Neural progenitor cell (in vitro differentiated cells): ENCODE measurements around the gene FBXW4. TPM values are rescaled to one million over a fixed set of nuclear protein-coding genes. Genes with fewer than 3 reads are reported as not detected.
A peak's percentile ranks its signal among the peaks of the same experiment; 100 is the strongest.
"Not testable (repeated sequence)": the region's sequence is repeated elsewhere in the genome, so short reads cannot be mapped to it uniquely, and the experiment has no call there.

Experiments used
- DNase-seq: peaks from one replicate; pipeline ENCODE4 v3.0.0-alpha.2; 2016; ENCODE audit warnings: low spot score
- H2AFZ ChIP-seq: fragments of 200-600 bp; sonication (generic); replicated peaks from 2 replicates; pipeline ENCODE4 v1.6.1; 2016; ENCODE audit warnings: antibody characterized with exemption
- H3F3A ChIP-seq: fragments of 200-600 bp; sonication (generic); 2 replicates; pipeline ENCODE4 v1.6.1; 2016; ENCODE audit warnings: antibody characterized with exemption, low read depth
- H3K27ac ChIP-seq: fragments of 200-600 bp; sonication (generic); 2 replicates; pipeline ENCODE4 v1.5.1; 2016; ENCODE audit warnings: mild to moderate bottlenecking
- H3K27me3 ChIP-seq: fragments of 200-600 bp; sonication (generic); 2 replicates; pipeline ENCODE4 v1.6.1; 2016; ENCODE audit warnings: mild to moderate bottlenecking, moderate library complexity
- H3K36me3 ChIP-seq: fragments of 200-600 bp; sonication (generic); 2 replicates; pipeline ENCODE4 v1.5.1; 2016
- H3K4me1 ChIP-seq: fragments of 200-600 bp; sonication (generic); 2 replicates; pipeline ENCODE4 v1.6.1; 2016; ENCODE audit warnings: mixed run types
- H3K4me2 ChIP-seq: fragments of 200-600 bp; sonication (generic); 2 replicates; pipeline ENCODE4 v1.6.1; 2016
- H3K4me3 ChIP-seq: fragments of 200-600 bp; sonication (generic); 2 replicates; pipeline ENCODE4 v1.5.1; 2016
- H3K79me2 ChIP-seq: fragments of 200-600 bp; sonication (generic); 2 replicates; pipeline ENCODE4 v1.6.1; 2016; ENCODE audit warnings: low read depth
- H3K9ac ChIP-seq: fragments of 200-600 bp; sonication (generic); 2 replicates; pipeline ENCODE4 v1.6.1; 2016
- H3K9me3 ChIP-seq: fragments of 200-600 bp; sonication (generic); 2 replicates; pipeline ENCODE4 v1.5.1; 2016; ENCODE audit warnings: low read depth
- H4K20me1 ChIP-seq: fragments of 200-600 bp; sonication (generic); 2 replicates; pipeline ENCODE4 v1.6.1; 2016; ENCODE audit warnings: low read depth
- H3K27ac Mint-ChIP-seq: 3 replicates; pipeline ENCODE4 v1.8.0; 2021; ENCODE audit warnings: mixed read lengths
- H3K27me3 Mint-ChIP-seq: 2 replicates; pipeline ENCODE4 v1.8.0; 2022; ENCODE audit warnings: low read depth, mild to moderate bottlenecking, inconsistent platforms, moderate library complexity, mixed read lengths; ENCODE audit not compliant: insufficient read depth
- H3K36me3 Mint-ChIP-seq: 3 replicates; pipeline ENCODE4 v1.8.0; 2021; ENCODE audit warnings: mixed read lengths
- H3K4me1 Mint-ChIP-seq: 3 replicates; pipeline ENCODE4 v1.8.0; 2021; ENCODE audit warnings: mixed read lengths
- H3K4me3 Mint-ChIP-seq: 3 replicates; pipeline ENCODE4 v1.8.0; 2021; ENCODE audit warnings: mild to moderate bottlenecking, moderate library complexity, mixed read lengths
- H3K9me3 Mint-ChIP-seq: 3 replicates; pipeline ENCODE4 v1.8.0; 2020; ENCODE audit warnings: mixed read lengths
- EZH2 ChIP-seq: fragments of 200-600 bp; sonication (generic); IDR thresholded peaks from 2 replicates; pipeline ENCODE4 v1.6.1; 2017; ENCODE audit warnings: antibody characterized with exemption, mild to moderate bottlenecking, moderate library complexity
- EZH2phosphoT487 ChIP-seq: fragments of 200-600 bp; sonication (generic); IDR thresholded peaks from 2 replicates; pipeline ENCODE4 v1.6.1; 2017; ENCODE audit warnings: antibody characterized with exemption
- total RNA-seq: library from RNA; depleted of rRNA; stranded (reverse); fragments of >200 nt; gene quantifications from 2 replicates; pipeline ENCODE4 v1.2.3, GENCODE V29; 2015; ENCODE audit warnings: low replicate concordance
- TF ChIP-seq, protein P1 (sequence below): fragments of 200-600 bp; sonication (generic); IDR thresholded peaks from 2 replicates; pipeline ENCODE4 v1.5.1; 2017; ENCODE audit warnings: antibody characterized with exemption, mild to moderate bottlenecking

Gene FBXW4
- total RNA-seq, 1 donor from 2014 or later = 36.3 TPM

DNA sequence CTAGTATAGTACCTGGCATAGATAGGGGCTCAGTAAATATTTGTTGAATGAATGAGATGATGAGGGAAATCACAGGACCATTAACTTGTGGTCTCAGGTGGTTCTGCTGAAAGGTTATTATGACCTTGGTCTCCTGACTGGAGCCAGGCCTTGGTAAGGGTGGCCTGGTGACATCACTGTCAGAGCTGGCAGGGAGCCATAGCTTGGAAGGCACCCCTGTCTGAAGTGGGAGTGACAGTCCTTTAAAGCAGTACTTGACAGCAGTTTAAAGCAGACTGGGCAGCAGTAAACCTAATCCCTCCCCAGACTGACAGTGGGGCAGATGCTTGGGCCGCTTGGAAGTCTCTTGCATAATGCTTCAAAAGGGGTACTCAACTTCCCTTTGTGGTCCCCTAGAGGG lies 93.4 kb downstream of the FBXW4 start:
- Histone ChIP-seq H3K27me3 (peaks cover 36% of the 10 kb centered on the region), H3K36me3 (no peaks in the 10 kb centered on the region), H3K4me3 (no peak overlapping the region), H2AFZ (no peak overlapping the region), H3K4me2 (no peak overlapping the region), H3K27ac (no peak overlapping the region), H3K79me2 (no peaks in the 10 kb centered on the region), H3K9ac (no peak overlapping the region), H3K9me3 (no peaks in the 10 kb centered on the region), H4K20me1 (peaks cover 26% of the 10 kb centered on the region), H3F3A (peaks cover 40% of the 10 kb centered on the region), H3K4me1 (peaks cover 9% of the 10 kb centered on the region)
- H3K4me3 Mint-ChIP-seq = no peak overlapping the region
- peaks cover 21% of the 10 kb centered on the region for H3K36me3 Mint-ChIP-seq
- no peaks in the 10 kb centered on the region for H3K9me3 Mint-ChIP-seq
- TF ChIP-seq EZH2 = no peak
- TF ChIP-seq, protein P1, sequence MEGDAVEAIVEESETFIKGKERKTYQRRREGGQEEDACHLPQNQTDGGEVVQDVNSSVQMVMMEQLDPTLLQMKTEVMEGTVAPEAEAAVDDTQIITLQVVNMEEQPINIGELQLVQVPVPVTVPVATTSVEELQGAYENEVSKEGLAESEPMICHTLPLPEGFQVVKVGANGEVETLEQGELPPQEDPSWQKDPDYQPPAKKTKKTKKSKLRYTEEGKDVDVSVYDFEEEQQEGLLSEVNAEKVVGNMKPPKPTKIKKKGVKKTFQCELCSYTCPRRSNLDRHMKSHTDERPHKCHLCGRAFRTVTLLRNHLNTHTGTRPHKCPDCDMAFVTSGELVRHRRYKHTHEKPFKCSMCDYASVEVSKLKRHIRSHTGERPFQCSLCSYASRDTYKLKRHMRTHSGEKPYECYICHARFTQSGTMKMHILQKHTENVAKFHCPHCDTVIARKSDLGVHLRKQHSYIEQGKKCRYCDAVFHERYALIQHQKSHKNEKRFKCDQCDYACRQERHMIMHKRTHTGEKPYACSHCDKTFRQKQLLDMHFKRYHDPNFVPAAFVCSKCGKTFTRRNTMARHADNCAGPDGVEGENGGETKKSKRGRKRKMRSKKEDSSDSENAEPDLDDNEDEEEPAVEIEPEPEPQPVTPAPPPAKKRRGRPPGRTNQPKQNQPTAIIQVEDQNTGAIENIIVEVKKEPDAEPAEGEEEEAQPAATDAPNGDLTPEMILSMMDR = no peak
- no peak for TF ChIP-seq EZH2phosphoT487
- H3K27me3 Mint-ChIP-seq = peaks cover 23% of the 10 kb centered on the region
- peaks cover 47% of the 10 kb centered on the region for H3K4me1 Mint-ChIP-seq
- no peak overlapping the region for H3K27ac Mint-ChIP-seq
- DNase-seq = no peak

DNA sequence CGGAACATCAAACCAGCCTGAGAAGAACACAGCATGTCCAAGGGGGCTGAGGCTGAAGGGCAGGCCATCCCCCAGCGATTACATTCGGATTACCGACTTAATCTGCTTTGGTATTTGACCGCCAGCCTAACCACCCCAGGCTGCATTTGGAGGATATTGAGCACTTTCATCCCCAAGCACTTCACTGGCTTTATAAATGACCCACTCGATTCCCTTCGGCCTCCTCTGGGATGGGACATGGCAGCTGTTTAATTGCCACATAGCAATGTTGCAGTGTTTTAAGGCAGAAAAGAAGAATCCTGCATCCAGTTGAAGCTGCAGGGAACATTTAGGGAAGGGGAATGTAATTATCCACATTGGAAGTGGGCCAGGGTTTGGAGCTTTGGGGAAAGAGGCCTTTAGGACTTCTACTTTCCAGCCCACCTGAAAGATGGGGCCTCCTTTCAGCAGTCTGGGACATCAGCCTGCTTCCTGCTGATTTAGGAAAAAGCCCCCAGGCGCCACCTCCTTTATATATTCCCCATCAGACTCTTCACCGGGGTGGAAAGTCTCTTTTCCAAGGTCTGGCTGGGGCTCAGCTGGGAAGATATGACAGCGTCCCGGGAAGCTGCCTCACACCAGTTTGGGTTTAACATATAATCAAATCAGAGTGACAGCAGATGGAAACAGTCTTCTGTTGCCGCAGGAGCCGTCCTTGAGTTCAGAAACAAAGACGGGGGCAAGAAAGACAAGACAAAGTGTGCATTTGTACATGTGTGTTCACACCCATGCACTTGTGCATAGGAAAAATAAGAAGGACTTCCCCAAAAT lies 97.7 kb downstream of the FBXW4 start:
- Histone ChIP-seq H3K27me3 (peaks cover 78% of the 10 kb centered on the region), H3K4me1 (peaks cover 12% of the 10 kb centered on the region), H3K4me3 (no peak overlapping the region), H3K9me3 (no peaks in the 10 kb centered on the region), H3K4me2 (peak overlapping the region; percentile 40), H3K79me2 (no peaks in the 10 kb centered on the region), H2AFZ (no peak overlapping the region), H3K9ac (no peak overlapping the region), H4K20me1 (peaks cover 45% of the 10 kb centered on the region), H3K36me3 (no peaks in the 10 kb centered on the region), H3F3A (peaks cover 32% of the 10 kb centered on the region), H3K27ac (no peak overlapping the region)
- Mint-ChIP-seq H3K4me1 (peaks cover 58% of the 10 kb centered on the region), H3K4me3 (peak overlapping the region; percentile 57), H3K9me3 (no peaks in the 10 kb centered on the region), H3K27ac (peak overlapping the region; percentile 57), H3K27me3 (peaks cover 29% of the 10 kb centered on the region), H3K36me3 (peaks cover 12% of the 10 kb centered on the region)
- no peak for TF ChIP-seq EZH2
- peak; percentile 41 for TF ChIP-seq EZH2phosphoT487
- TF ChIP-seq, protein P1 = no peak
- peak; percentile 76 for DNase-seq

DNA sequence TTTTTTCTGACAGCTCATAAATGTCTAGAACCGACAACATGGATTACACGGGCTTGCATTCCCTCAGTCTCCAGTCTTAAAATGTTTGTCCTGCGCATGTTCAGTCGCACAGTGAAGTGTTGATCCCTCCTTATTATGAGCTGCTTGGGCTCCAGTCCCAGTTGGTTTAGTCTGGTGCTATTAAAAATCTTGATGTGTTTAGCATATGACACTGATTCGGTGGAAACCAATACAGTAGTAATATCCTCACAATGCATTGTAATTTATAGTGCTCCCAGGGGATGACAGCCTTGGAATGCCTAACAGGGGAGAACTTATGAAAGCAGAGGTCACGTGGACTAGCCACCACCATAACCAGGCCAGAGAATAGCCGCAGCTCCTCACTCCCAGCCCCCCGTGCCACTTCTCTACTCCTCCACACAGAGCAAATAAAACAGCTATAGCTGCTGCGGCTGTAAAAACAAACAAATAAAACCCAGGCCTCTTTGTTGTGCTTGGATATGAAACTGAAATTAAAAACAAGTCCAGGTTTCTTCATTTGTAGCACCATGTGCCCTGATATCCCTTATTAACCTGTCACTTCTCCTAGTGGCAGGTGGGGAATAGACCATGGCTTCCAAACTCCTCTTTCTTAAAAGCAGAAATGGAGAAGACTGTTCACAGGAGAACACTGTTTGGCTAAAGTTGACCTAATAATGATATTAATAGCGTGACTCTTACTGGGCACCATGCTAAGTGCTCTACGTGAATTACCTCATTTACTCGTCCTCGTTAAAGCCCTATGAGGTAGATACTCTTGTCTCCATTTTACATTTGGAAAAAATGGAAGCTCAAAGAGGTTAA lies 99.2 kb downstream of the FBXW4 start:
- no peaks in the 10 kb centered on the region for H3K36me3 ChIP-seq

DNA sequence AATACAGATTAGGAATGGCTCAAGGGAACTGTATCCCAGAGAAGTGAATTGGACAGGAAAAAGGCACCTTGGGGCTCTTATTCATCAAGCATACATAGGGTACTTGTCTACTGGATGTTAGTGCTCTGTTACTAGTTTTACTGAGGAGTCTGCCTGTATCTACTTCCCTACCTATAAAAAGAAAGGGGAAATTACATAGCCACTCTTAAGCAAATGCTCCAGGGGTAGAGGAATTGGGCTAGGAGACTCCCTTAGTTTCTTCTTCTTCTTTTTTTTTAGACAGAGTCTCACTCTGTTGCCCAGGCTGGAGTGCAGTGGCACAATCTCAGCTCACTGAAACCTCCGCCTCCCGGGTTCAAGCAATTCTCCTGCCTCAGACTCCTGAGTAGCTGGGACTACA lies 101.6 kb downstream of the FBXW4 start:
- peaks cover 60% of the 10 kb centered on the region for H3K27me3 ChIP-seq
- H3K9me3 ChIP-seq, H3K4me3 Mint-ChIP-seq, H3K79me2 ChIP-seq, H3K4me3 ChIP-seq, H3K27ac ChIP-seq, H3K36me3 ChIP-seq, H3K9me3 Mint-ChIP-seq, H3K4me2 ChIP-seq, DNase-seq, H3K36me3 Mint-ChIP-seq, H2AFZ ChIP-seq, H3K9ac ChIP-seq, H3K27ac Mint-ChIP-seq: not testable (repeated sequence)
- peaks cover 23% of the 10 kb centered on the region for H3F3A ChIP-seq
- H3K27me3 Mint-ChIP-seq = peaks cover 16% of the 10 kb centered on the region
- peaks cover 43% of the 10 kb centered on the region for H3K4me1 Mint-ChIP-seq
- H4K20me1 ChIP-seq = peaks cover 45% of the 10 kb centered on the region
- peaks cover 19% of the 10 kb centered on the region for H3K4me1 ChIP-seq

More for the DNA sequence above, 99.2 kb downstream of the FBXW4 start:
- Mint-ChIP-seq H3K4me1 (peaks cover 44% of the 10 kb centered on the region), H3K36me3 (peaks cover 10% of the 10 kb centered on the region), H3K4me3 (no peak overlapping the region), H3K27ac (no peak overlapping the region), H3K9me3 (no peaks in the 10 kb centered on the region), H3K27me3 (peaks cover 21% of the 10 kb centered on the region)
- H3K27ac ChIP-seq = no peak overlapping the region
- H3F3A ChIP-seq = peaks cover 23% of the 10 kb centered on the region
- peaks cover 12% of the 10 kb centered on the region for H3K4me1 ChIP-seq
- H2AFZ ChIP-seq = no peak overlapping the region
- no peak overlapping the region for H3K4me2 ChIP-seq
- H3K4me3 ChIP-seq = no peak overlapping the region
- no peak overlapping the region for H3K9ac ChIP-seq
- TF ChIP-seq, protein P1 = no peak
- TF ChIP-seq EZH2phosphoT487 (no peak), EZH2 (no peak)
- DNase-seq = no peak
- peaks cover 46% of the 10 kb centered on the region for H4K20me1 ChIP-seq
- no peaks in the 10 kb centered on the region for H3K79me2 ChIP-seq
- H3K9me3 ChIP-seq = no peaks in the 10 kb centered on the region
- H3K27me3 ChIP-seq = peaks cover 78% of the 10 kb centered on the region
